ENCODE data around the gene RAPGEF5.

The RAPGEF5 gene

GRCh38 chr7:22356701-22357310 lies at the start of gene RAPGEF5:
Gene RAPGEF5 (minus strand): TSS chr7:22357154. CDS start chr7:22357060, 94 bp downstream.
- DNase-seq = no peak

- DNase-seq = no peak
Observed at GRCh38 chr7:22406715-22407114, 49.8 kb upstream of the RAPGEF5 start.

- DNase-seq = no peak
Observed at GRCh38 chr7:22404421-22405023, 47.6 kb upstream of the RAPGEF5 start.

GRCh38 chr7:22403344-22403743 lies 46.4 kb upstream of the RAPGEF5 start:
- DNase-seq = no peak

- DNase-seq = no peak
Observed at GRCh38 chr7:22402250-22402649, 45.3 kb upstream of the RAPGEF5 start.

- DNase-seq = no peak
Observed at GRCh38 chr7:22400936-22401553, 44.1 kb upstream of the RAPGEF5 start.

- no peak for DNase-seq
Observed at GRCh38 chr7:22400150-22400814, 43.3 kb upstream of the RAPGEF5 start.

GRCh38 chr7:22399546-22399945 lies 42.6 kb upstream of the RAPGEF5 start:
- no peak for DNase-seq

- DNase-seq = no peak
Observed at GRCh38 chr7:22399091-22399490, 42.1 kb upstream of the RAPGEF5 start.

- DNase-seq = no peak
Observed at GRCh38 chr7:22397981-22398380, 41.0 kb upstream of the RAPGEF5 start.

GRCh38 chr7:22395222-22395621 lies 38.3 kb upstream of the RAPGEF5 start:
- no peak for DNase-seq

GRCh38 chr7:22394739-22395138 lies 37.8 kb upstream of the RAPGEF5 start:
- no peak for DNase-seq

- no peak for DNase-seq
Observed at GRCh38 chr7:22393913-22394729, 37.2 kb upstream of the RAPGEF5 start.

GRCh38 chr7:22390516-22390915 lies 33.6 kb upstream of the RAPGEF5 start:
- DNase-seq = no peak

GRCh38 chr7:22389892-22390291 lies 32.9 kb upstream of the RAPGEF5 start:
- no peak for DNase-seq

GRCh38 chr7:22387583-22387982 lies 30.6 kb upstream of the RAPGEF5 start:
- DNase-seq = no peak

GRCh38 chr7:22386865-22387264 lies 29.9 kb upstream of the RAPGEF5 start:
- DNase-seq = no peak

- no peak for DNase-seq
Observed at GRCh38 chr7:22386206-22386858, 29.4 kb upstream of the RAPGEF5 start.

GRCh38 chr7:22385326-22385725 lies 28.4 kb upstream of the RAPGEF5 start:
- no peak for DNase-seq

- DNase-seq = no peak
Observed at GRCh38 chr7:22380333-22380732, 23.4 kb upstream of the RAPGEF5 start.

- no peak for DNase-seq
Observed at GRCh38 chr7:22378199-22378980, 21.4 kb upstream of the RAPGEF5 start.

- no peak for DNase-seq
Observed at GRCh38 chr7:22377703-22378102, 20.7 kb upstream of the RAPGEF5 start.

Data from GDM1 (cell line).